ENCODE results near the gene BCL2L15.

BCL2L15 gene

DNA sequence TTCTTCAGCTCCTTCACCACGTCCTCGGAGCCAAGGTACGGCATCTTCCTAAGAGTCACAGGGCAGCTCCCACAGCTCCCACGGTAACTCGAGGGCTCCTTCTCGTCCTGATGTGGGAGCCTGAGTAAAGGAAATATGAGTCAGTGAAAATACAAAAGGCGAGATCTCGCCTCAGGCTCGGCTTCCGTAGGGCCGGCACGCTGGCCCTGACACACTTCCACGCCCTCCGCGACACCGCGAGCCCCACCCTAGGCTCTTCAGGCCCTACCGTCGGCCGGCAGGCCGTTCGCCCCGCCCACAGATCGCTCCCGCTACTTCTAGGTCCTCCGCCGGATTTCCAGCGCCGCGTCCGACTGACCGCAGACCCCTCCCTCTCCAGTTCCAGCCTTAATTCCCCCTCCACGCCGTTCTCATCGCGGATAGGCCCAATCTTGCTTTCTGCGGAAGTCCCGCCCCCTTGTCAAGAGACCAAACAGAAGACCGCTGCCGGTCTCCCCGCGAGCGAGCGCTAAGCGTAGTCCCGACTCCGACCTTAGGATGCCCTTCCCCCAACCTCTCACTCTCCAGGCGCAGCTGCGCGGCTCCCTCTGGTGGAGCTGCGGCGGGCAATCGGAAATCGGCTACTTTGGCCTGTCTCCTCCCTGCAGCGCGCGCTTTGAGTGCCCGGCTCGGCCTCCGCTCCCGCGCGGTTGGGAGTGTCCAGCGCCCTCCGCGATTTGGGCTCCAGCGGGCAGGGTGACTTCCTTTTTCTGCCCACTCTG, 17.5 kb upstream of the BCL2L15 start, which contains the start of the genes AP4B1 and DCLRE1B:
AP4B1 (minus strand) TSS at position 126 of the 761 bp plus-strand sequence; CDS start at position 44, 82 bp downstream.
DCLRE1B (plus strand) TSS at position 653 of the 761 bp plus-strand sequence. CDS start 261 bp downstream, outside the sequence.
- DNase-seq, result peak; percentile 99

GRCh38 chr1:113904293-113904673, 16.9 kb upstream of the BCL2L15 start:
- DNase-seq, result no peak

DNA sequence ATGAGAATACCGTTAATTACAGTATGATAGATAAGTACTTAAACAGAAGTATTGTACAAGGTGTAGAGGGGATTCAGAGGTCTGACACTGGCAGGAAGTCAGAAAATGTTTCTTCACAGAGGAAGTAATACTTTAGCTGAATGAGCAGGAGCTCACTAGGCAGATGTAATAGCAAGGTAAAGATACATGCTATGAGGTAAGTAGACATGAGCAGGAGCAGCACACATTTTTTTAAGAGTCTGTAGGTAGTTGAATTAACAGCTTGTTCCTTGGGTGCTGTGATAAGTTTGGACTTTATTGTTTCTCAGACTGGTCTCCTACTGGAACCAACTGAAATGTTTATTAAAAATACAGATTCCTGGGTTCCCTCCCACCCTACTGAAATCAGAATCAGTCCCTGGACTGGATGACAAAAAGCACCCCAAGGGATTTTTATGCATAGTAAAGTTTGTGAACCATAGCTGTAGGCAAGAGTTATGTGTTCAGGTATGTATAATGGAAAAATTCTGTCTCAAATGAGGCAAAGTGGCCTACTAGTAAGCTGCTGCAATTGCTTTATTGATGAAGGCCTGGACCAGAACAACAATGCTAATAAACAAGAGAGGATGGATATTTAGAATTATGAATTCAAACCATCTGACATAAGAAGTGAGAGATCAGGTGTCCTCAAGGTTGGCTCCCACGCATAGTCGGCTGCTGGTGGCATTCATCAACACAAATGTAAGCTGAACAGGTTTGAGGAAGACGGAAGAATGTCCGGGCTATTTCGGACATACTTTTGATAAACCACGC, 16.3 kb upstream of the BCL2L15 start:
- DNase-seq, result peak; percentile 39

- DNase-seq, result no peak
Observed at GRCh38 chr1:113901191-113901590, 13.8 kb upstream of the BCL2L15 start.

DNA sequence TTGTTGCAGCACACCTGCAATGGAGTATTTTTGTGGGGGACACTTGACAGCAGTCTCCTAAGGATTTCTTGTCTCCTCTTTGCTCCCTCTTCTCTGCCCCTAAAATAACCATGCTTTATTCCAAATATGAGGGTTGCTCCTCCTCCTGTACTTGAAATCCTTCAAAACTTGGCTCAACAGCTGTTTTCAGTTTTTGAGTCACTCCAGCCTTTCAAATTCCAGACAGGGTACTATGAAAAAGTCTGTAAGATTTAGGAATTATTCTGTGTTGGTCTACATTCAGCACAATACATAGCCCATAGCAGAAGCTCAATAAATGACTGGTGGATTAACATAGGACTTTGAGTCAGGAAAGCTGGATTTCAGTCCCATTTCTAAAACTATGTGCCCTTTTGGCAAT, 11.7 kb upstream of the BCL2L15 start:
- no peak for DNase-seq

GRCh38 chr1:113898241-113898814, 10.9 kb upstream of the BCL2L15 start:
- DNase-seq, result no peak

DNA sequence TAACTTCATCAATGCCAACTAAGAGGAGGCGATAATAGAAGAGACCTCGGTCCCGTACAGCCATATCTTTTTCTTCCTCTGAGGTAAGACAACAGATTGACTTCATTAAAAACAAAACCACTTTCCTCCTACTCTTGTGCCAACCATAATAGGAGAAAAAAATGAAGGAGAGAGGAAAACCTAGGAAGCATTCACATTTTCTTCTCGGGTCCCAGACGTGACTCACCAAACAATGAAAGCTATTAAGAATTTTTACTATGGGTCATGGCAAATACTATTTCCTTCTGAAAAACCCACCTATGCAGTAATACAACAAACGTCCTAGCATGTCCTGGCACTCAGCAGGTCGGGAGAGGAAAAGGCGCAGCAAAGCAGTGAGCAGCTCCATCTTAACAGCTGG, 8.6 kb upstream of the BCL2L15 start:
- DNase-seq, result no peak

GRCh38 chr1:113895098-113895497, 7.7 kb upstream of the BCL2L15 start:
- DNase-seq, result no peak

DNA sequence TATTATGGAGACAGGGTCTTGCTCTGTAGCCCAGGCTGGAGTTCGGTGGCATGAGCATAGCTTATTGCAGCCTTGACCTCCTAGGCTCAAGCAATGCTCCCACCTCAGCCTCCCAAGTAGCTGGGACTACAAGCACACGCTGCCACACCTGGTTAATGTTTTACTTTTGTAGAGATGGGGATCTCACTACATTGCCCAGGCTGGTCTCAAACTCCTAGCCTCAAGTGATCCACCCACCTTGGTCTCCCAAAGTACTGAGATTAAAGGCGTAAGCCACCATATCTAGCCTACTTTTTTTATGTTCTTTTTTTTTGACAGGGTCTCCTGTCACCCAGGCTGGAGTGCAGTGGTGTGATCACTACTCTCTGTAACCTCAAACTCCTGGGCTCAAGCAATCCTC, 5.9 kb upstream of the BCL2L15 start:
- no peak for DNase-seq

DNA sequence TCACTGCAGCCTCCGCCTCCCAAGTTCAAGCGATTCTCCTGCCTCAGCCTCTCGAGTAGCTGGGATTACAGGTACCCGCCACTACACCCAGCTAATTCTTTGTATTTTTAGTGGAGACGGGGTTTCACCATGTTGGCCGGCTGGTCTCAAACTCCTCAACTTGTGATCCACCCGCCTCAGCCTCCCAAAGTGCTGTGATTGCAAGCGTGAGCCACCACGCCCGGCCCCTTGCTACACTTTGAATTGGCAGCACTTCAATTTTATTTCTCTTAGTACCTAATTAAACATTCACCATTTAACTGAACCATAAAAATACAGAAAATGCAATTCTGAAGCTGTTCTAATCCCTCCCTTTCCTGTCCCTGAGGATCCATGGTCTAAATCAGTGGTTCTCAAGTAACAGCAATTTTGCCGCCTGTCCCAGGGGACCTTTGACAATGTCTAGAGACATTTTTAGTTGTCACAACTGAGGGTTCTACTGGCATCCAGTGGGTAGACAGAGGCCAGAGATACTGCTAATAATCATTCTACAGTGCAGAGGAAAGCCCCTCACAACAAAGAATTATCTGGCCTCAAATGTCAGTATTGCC, 4.3 kb upstream of the BCL2L15 start:
- no peak for DNase-seq

GRCh38 chr1:113890816-113891215, 3.4 kb upstream of the BCL2L15 start:
- DNase-seq, result no peak

GRCh38 chr1:113886417-113887401, 672 bp downstream of the BCL2L15 start:
- DNase-seq, result no peak

GRCh38 chr1:113881661-113882060, 5.7 kb downstream of the BCL2L15 start:
- DNase-seq, result no peak

GRCh38 chr1:113879739-113880038, 7.7 kb downstream of the BCL2L15 start:
- no peak for DNase-seq

DNA sequence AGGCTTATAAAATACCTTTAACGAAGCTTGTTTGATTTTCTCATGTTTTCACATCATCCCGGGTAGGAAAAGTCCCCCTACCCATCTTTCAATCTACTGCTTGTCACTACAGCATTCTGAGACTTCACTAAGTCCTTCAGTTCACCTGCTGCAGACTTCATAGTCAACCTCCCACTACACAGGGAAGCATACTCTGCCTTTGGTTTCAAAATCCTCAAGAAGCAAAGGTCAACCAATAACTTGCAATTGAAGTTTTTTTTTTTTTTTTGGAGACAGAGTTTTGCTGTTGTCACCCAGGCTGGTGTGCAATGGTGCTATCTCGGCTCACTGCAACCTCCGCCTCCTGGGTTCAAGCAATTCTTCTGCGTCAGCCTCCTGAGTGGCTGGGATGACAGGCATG, 11.2 kb downstream of the BCL2L15 start:
- DNase-seq, result no peak

DNA sequence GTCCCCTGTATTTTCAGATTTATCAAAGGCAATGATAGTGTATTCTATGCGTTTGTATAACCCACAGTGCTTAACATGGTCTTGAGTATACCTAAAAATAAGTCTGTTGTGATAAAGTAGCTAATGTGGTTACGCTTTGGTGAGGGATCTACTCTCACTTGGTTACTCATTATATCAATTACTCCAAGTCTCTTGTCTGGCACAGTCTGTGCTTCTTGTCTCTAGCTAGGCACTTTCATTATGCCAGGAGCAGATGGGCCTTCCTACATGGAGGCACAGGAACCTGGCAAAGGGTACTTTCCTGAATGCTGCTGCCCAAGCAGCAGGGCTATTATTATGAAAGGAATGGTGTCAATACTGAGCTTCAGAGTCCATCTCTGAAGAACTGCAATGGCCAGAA, 11.7 kb downstream of the BCL2L15 start:
- DNase-seq, result no peak

GRCh38 chr1:113874012-113874879, 13.1 kb downstream of the BCL2L15 start:
- peak; percentile 56 for DNase-seq

DNA sequence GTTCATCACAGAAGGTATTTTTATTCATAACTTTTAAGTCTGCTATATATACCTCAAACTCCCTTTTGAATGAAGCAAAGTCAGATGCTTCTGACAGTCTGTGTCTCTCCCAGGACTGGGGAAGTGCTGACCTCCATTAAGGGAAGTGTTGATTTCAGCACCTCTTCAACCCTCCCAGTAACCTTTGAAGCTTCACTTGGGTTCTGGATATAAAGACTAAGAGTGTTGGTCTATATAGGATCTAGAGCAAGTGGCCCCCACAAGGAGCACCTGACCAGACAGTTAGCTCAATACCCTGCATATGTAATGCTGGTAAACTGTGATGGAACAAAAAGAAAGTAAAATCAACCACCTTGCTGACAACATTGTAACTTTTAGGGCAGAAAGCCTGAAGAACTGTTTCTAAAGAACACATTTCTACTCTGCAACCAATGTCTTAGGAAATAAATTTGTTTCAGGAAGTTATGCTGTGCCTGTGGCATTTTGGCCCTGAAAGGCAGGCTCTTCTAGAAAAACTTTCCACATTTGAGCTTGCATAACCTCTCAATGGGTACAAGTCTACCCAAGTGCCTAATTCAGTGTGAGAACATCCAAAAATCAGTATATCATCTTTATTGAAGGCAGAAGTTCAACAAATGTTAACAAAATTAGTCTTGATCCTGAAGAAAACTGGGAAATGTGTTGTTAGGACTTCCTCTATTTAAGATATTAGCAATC, 15.0 kb downstream of the BCL2L15 start:
- peak; percentile 49 for DNase-seq

DNA sequence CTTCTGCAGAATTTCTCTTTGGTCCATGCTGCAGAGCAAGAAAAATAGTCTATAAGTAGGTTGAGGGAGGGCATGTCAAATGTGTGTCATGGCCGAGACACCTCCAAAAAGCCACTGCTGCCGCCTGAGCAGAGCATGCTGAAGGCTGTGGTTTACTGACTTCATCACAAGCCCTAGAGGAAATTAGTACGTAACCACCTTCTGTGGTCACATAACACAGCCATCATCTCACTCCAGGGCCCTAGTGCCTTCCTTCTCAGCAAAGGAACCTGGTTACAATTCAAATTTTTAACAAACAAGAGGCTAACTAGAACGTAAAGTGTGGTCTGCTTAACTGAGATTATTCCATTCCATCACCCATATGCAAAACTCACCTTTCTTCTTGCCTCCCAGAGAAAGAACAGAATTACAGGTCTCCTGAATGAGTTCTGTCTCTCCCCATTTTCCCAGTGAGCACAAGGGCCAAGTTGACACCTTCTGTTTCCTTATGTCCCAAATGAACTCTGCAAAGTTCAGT, 15.7 kb downstream of the BCL2L15 start, which contains the start of gene PTPN22:
PTPN22 (minus strand) TSS at position 116 of the 517 bp plus-strand sequence.
- DNase-seq, result peak; percentile 92

DNA sequence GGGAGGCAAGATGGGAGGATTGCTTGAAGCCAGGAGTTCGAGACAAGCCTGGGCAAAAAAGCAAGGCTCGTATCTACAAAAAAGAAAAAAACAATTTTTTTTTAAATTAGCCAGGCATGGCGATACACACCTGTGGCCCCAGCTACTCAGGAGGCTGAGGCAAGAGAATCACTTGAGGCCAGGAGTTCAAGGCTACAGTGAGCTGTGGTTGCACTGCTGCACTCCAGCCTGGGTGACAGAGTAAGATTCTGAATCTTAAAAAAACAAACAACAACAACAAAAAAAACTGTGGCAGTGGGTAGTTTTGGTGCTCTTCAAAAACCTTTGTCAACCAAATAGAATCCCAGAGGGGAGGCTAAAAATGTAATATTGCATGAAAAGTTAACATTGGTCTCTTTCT, 16.6 kb downstream of the BCL2L15 start:
- peak; percentile 51 for DNase-seq
